ENCODE data around the gene SYTL1.

Gene SYTL1

GRCh38 chr1:27392096-27392777, 50.4 kb downstream of the SYTL1 start, which contains the start of gene GPR3:
GPR3 (plus strand) TSS chr1:27392622; CDS start chr1:27393799, 1,177 bp downstream.
- peak; percentile 92 for DNase-seq

- no peak for DNase-seq
Measured at GRCh38 chr1:27392778-27393635, 51.2 kb downstream of the SYTL1 start.

GRCh38 chr1:27393641-27394281, 51.9 kb downstream of the SYTL1 start:
- no peak for DNase-seq

- DNase-seq = no peak
Measured at GRCh38 chr1:27394282-27394658, 52.4 kb downstream of the SYTL1 start.

- DNase-seq = no peak
Measured at GRCh38 chr1:27394925-27395324, 53.1 kb downstream of the SYTL1 start.

- peak; percentile 69 for DNase-seq
Measured at GRCh38 chr1:27395441-27396195, 53.8 kb downstream of the SYTL1 start.

GRCh38 chr1:27397110-27397509, 55.3 kb downstream of the SYTL1 start:
- no peak for DNase-seq

GRCh38 chr1:27397749-27398148, 55.9 kb downstream of the SYTL1 start:
- DNase-seq = no peak

GRCh38 chr1:27398405-27399149, 56.8 kb downstream of the SYTL1 start:
- DNase-seq = no peak

- no peak for DNase-seq
Measured at GRCh38 chr1:27399251-27400025, 57.6 kb downstream of the SYTL1 start.

- no peak for DNase-seq
Measured at GRCh38 chr1:27400082-27400962, 58.5 kb downstream of the SYTL1 start.

- DNase-seq = no peak
Measured at GRCh38 chr1:27400963-27401341, 59.1 kb downstream of the SYTL1 start.

GRCh38 chr1:27402349-27402754, 60.5 kb downstream of the SYTL1 start:
- peak; percentile 43 for DNase-seq

- peak; percentile 71 for DNase-seq
Measured at GRCh38 chr1:27403065-27403726, 61.4 kb downstream of the SYTL1 start.

Measured in fibroblast of upper back skin (primary cell).